HL-60 (cell line): ENCODE data around the gene DPYD.

Experiments used
- DNase-seq, 2 experiments: peaks; one replicate each; pipeline ENCODE4 v3.0.0-alpha.2; 2010 to 2020; ENCODE audit warnings: low read depth in 1 of 2, low spot score in 1 of 2
- H3K27ac ChIP-seq: fragments of 250-450 bp; sonication (Bioruptor Pico); replicated peaks from 2 replicates; pipeline ENCODE4 v1.5.1; 2020; ENCODE audit warnings: mild to moderate bottlenecking, moderate library complexity
- H3K27me3 ChIP-seq: fragments of 250-450 bp; sonication (Bioruptor Pico); 2 replicates; pipeline ENCODE4 v1.5.1; 2021; ENCODE audit warnings: mild to moderate bottlenecking, moderate library complexity; ENCODE audit not compliant: insufficient read depth, poor library complexity, severe bottlenecking
- H3K4me3 ChIP-seq: replicated peaks from 2 replicates; pipeline ENCODE4 v1.5.1; 2011; ENCODE audit warnings: mild to moderate bottlenecking, control low read depth, low read length; ENCODE audit not compliant: insufficient read depth
- GABPA ChIP-seq: IDR thresholded peaks from 2 replicates; pipeline ENCODE4 v1.6.1; 2012; ENCODE audit warnings: low read depth
- POLR2AphosphoS5 ChIP-seq: IDR thresholded peaks from 2 replicates; pipeline ENCODE4 v1.6.1; 2012; ENCODE audit warnings: low read depth
- SPI1 ChIP-seq: IDR thresholded peaks from 2 replicates; pipeline ENCODE4 v1.6.1; 2012; ENCODE audit warnings: low read depth, mild to moderate bottlenecking, borderline replicate concordance
- TF ChIP-seq, protein P1 (sequence below): IDR thresholded peaks from 2 replicates; pipeline ENCODE4 v1.6.1; 2012; ENCODE audit warnings: low read depth; ENCODE audit not compliant: insufficient replicate concordance
- TF ChIP-seq, protein P2 (sequence below): IDR thresholded peaks from one replicate; pipeline ENCODE4 v1.5.1; 2011; ENCODE audit warnings: low read length, control low read depth, inconsistent platforms; ENCODE audit not compliant: insufficient read depth

DPYD gene

DNA sequence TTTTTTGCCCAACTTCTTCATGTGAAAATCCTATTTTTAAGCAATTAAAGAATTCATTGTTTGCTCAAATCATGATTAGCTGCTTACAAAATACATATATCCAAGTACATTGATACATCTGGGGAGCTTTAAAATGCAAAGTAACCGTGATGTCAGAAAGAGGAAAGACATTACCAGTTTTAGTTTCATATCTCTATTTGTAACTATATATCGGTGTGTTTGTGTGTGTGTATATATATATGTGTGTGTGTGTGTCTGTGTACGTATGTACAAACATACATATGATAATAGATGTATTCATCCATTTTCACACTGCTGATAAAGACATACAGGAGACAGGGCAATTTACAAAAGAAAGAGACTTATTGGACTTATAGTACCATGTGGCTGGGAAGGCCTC lies 310.1 kb downstream of the DPYD start:
- Histone ChIP-seq H3K27ac (no peak overlapping the region), H3K27me3 (no peaks in the 10 kb centered on the region), H3K4me3 (no peak overlapping the region)
- TF ChIP-seq, protein P1, sequence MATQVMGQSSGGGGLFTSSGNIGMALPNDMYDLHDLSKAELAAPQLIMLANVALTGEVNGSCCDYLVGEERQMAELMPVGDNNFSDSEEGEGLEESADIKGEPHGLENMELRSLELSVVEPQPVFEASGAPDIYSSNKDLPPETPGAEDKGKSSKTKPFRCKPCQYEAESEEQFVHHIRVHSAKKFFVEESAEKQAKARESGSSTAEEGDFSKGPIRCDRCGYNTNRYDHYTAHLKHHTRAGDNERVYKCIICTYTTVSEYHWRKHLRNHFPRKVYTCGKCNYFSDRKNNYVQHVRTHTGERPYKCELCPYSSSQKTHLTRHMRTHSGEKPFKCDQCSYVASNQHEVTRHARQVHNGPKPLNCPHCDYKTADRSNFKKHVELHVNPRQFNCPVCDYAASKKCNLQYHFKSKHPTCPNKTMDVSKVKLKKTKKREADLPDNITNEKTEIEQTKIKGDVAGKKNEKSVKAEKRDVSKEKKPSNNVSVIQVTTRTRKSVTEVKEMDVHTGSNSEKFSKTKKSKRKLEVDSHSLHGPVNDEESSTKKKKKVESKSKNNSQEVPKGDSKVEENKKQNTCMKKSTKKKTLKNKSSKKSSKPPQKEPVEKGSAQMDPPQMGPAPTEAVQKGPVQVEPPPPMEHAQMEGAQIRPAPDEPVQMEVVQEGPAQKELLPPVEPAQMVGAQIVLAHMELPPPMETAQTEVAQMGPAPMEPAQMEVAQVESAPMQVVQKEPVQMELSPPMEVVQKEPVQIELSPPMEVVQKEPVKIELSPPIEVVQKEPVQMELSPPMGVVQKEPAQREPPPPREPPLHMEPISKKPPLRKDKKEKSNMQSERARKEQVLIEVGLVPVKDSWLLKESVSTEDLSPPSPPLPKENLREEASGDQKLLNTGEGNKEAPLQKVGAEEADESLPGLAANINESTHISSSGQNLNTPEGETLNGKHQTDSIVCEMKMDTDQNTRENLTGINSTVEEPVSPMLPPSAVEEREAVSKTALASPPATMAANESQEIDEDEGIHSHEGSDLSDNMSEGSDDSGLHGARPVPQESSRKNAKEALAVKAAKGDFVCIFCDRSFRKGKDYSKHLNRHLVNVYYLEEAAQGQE = no peak
- TF ChIP-seq, protein P2, sequence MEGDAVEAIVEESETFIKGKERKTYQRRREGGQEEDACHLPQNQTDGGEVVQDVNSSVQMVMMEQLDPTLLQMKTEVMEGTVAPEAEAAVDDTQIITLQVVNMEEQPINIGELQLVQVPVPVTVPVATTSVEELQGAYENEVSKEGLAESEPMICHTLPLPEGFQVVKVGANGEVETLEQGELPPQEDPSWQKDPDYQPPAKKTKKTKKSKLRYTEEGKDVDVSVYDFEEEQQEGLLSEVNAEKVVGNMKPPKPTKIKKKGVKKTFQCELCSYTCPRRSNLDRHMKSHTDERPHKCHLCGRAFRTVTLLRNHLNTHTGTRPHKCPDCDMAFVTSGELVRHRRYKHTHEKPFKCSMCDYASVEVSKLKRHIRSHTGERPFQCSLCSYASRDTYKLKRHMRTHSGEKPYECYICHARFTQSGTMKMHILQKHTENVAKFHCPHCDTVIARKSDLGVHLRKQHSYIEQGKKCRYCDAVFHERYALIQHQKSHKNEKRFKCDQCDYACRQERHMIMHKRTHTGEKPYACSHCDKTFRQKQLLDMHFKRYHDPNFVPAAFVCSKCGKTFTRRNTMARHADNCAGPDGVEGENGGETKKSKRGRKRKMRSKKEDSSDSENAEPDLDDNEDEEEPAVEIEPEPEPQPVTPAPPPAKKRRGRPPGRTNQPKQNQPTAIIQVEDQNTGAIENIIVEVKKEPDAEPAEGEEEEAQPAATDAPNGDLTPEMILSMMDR = no peak
- no peak for TF ChIP-seq POLR2AphosphoS5
- TF ChIP-seq SPI1 = no peak
- no peak for TF ChIP-seq GABPA
- no peak for DNase-seq

DNA sequence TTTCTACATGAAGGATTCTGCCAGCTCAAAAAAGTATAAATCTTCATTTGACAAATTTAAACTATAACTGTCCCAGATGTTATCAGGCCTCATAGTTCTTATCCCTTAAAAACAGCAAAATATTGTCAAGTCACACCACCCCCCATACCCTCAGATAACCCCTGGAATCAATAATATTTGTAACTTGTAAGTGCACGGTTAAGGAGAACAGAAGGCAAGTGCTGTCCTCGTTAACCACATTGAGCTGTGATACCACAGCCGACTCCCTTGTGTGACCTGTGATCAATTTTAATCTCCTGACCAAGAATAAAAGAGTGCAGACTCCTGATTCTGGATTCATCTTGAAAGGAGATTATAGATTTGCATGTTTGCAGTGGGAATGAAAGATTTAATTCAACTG lies 310.7 kb downstream of the DPYD start:
- Histone ChIP-seq H3K4me3 (no peak overlapping the region), H3K27ac (no peak overlapping the region), H3K27me3 (no peaks in the 10 kb centered on the region)
- no peak for DNase-seq
- TF ChIP-seq SPI1 (no peak), POLR2AphosphoS5 (no peak), GABPA (no peak)
- TF ChIP-seq, protein P1 = no peak
- TF ChIP-seq, protein P2 = no peak

DNA sequence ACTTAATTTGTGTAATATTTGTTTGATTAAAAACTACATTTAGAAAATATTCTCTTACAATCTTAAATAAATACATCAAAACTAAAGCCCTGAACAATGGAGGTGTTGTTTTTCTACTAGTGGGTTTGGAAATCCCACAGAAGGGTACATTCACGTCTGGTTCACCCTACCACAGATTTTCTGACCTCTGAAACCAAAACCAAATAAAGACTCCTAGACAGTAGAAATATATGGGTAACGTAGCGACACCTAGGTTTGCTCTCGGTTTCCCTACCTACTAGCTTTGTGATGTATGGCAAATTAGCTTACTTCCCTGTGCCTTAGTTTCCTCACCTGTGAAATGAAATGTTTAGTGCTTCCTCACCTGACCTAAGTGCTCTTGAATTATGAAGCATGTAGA lies 312.6 kb downstream of the DPYD start:
- H3K4me3 ChIP-seq = no peak overlapping the region
- TF ChIP-seq, protein P2 = no peak
- TF ChIP-seq POLR2AphosphoS5 (no peak), GABPA (no peak), SPI1 (no peak)
- TF ChIP-seq, protein P1 = no peak
- H3K27ac ChIP-seq = no peak overlapping the region
- DNase-seq = no peak
- H3K27me3 ChIP-seq = no peaks in the 10 kb centered on the region
